GM23248 (cell line): ENCODE measurements around the gene PAXIP1. TPM values are rescaled to one million over a fixed set of nuclear protein-coding genes. Genes with fewer than 3 reads are reported as not detected.

Experiments used
- DNase-seq: peaks from one replicate; pipeline ENCODE4 v3.0.0-alpha.2; 2015
- H2AFZ ChIP-seq: fragments of 200-600 bp; sonication (generic); 2 replicates; pipeline ENCODE4 v1.6.1; 2016; ENCODE audit warnings: antibody characterized with exemption
- H3F3A ChIP-seq: fragments of 200-600 bp; sonication (generic); 2 replicates; pipeline ENCODE4 v1.6.1; 2016; ENCODE audit warnings: mild to moderate bottlenecking, antibody characterized with exemption, mixed run types; ENCODE audit not compliant: insufficient read depth
- H3K27ac ChIP-seq: fragments of 200-600 bp; sonication (generic); 2 replicates; pipeline ENCODE4 v1.5.1; 2016; ENCODE audit warnings: mild to moderate bottlenecking
- H3K27me3 ChIP-seq: fragments of 200-600 bp; sonication (generic); replicated peaks from 2 replicates; pipeline ENCODE4 v1.6.1; 2016; ENCODE audit warnings: mild to moderate bottlenecking; ENCODE audit not compliant: insufficient read depth
- H3K36me3 ChIP-seq: fragments of 200-600 bp; sonication (generic); 2 replicates; pipeline ENCODE4 v1.6.1; 2016; ENCODE audit warnings: low read depth, mild to moderate bottlenecking
- H3K4me1 ChIP-seq: fragments of 200-600 bp; sonication (generic); 2 replicates; pipeline ENCODE4 v1.6.1; 2016; ENCODE audit warnings: mild to moderate bottlenecking; ENCODE audit not compliant: insufficient read depth
- H3K4me2 ChIP-seq: fragments of 200-600 bp; sonication (generic); one replicate; pipeline ENCODE4 v1.6.1; 2016; ENCODE audit warnings: mild to moderate bottlenecking; ENCODE audit not compliant: unreplicated experiment
- H3K4me3 ChIP-seq: fragments of 200-600 bp; sonication (generic); 2 replicates; pipeline ENCODE4 v1.5.1; 2016; ENCODE audit warnings: mild to moderate bottlenecking
- H3K79me2 ChIP-seq: fragments of 200-600 bp; sonication (generic); 2 replicates; pipeline ENCODE4 v1.6.1; 2016; ENCODE audit warnings: mild to moderate bottlenecking; ENCODE audit not compliant: insufficient read depth
- H3K9ac ChIP-seq: fragments of 200-600 bp; sonication (generic); 2 replicates; pipeline ENCODE4 v1.6.1; 2016; ENCODE audit warnings: mild to moderate bottlenecking
- H3K9me2 ChIP-seq: fragments of 200-600 bp; sonication (generic); 2 replicates; pipeline ENCODE4 v1.6.1; 2016; ENCODE audit warnings: mixed run types, mild to moderate bottlenecking, moderate library complexity; ENCODE audit not compliant: insufficient read depth
- H3K9me3 ChIP-seq: fragments of 200-600 bp; sonication (generic); one replicate; pipeline ENCODE4 v1.6.1; 2017; ENCODE audit warnings: low read depth
- H4K20me1 ChIP-seq: fragments of 200-600 bp; sonication (generic); 2 replicates; pipeline ENCODE4 v1.6.0; 2016; ENCODE audit not compliant: insufficient read depth
- EZH2 ChIP-seq: fragments of 200-600 bp; sonication (generic); IDR thresholded peaks from 2 replicates; pipeline ENCODE4 v1.6.1; 2018; ENCODE audit warnings: antibody characterized with exemption, mild to moderate bottlenecking; ENCODE audit not compliant: insufficient read depth, poor library complexity, severe bottlenecking
- EZH2phosphoT487 ChIP-seq: fragments of 200-600 bp; sonication (generic); IDR thresholded peaks from 2 replicates; pipeline ENCODE4 v1.6.1; 2018; ENCODE audit warnings: antibody characterized with exemption, moderate library complexity, mild to moderate bottlenecking, low read depth; ENCODE audit not compliant: insufficient read depth
- WGBS, 2 experiments: methylation state at CpG; one replicate each; pipeline ENCODE4 v1.1.6; 2015 to 2017; ENCODE audit warnings: low lambda C conversion rate in 2 of 2, low coverage in 1 of 2; ENCODE audit errors: missing lambda C conversion rate in 2 of 2; 5-methylcytosine and 5-hydroxymethylcytosine counted together
- in situ Hi-C: fragments of 300-500 bp; cut with MboI; formaldehyde crosslinking; loops from 2 replicates; pipeline ENCODE4 v1.15.0; 2020
- polyA plus RNA-seq: library from polyadenylated mRNA; unstranded; fragments of >200 nt; fragmentation: Nextera tagmentation; extraction: Ambion mirVana; gene quantifications from 2 replicates; pipeline ENCODE4 v1.2.1, GENCODE V29; 2016
- total RNA-seq: library from RNA; depleted of rRNA; stranded (reverse); fragments of >200 nt; shearing (Covaris generic); gene quantifications from 2 replicates; pipeline ENCODE4 v1.2.3, GENCODE V29; 2014

The PAXIP1 gene
- total and polyA plus RNA-seq, 2 experiments from 2014 or later = 1.8 to 5.8 TPM

DNA sequence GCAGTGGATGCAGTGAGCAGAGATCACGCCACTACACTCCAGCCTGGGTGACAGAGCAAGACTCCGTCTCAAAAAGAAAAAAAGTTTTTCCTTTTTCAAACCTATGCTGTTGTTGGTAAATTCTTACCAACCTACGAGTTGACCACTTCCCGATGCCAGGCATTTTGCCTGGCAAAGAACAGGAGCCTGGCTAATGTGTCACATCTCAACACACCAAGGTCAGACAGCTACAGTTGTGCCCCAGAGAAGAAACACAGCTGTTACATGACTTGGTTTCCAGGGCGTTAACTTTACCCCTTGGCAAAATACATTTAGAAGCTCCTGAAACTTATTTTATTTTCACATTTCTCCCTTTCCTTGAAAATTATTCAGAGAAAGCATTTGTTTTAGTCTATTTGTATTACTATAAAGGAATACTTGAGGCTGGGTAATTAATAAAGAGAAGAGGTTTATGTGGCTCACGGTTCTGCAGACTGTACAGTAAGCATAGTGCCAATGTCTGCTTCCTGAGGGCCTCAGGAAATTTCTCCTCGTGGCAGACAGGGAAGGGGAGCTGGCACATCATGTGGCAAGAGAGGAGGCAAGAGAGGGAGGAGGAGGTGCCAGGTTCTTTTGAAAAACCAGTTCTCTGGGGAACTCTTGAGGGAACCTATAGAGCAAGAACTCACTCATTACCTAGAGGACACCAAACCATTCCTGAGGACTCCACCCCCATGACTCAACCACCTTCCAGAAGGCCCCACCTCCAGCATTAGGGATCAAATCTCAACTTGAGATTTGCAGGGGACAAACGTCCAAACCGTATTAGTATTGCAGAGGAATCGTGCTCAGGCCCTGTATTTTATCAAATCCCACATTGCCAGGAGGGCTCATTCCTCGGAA is 83.3 kb downstream of the PAXIP1 start:
- Histone ChIP-seq H3K4me2 (no peak overlapping the region), H2AFZ (no peak overlapping the region), H3K9me2 (no peaks in the 10 kb centered on the region), H3K79me2 (no peaks in the 10 kb centered on the region), H3K4me3 (no peak overlapping the region), H3K4me1 (no peaks in the 10 kb centered on the region), H4K20me1 (no peaks in the 10 kb centered on the region), H3K9me3 (no peaks in the 10 kb centered on the region), H3K27me3 (no peaks in the 10 kb centered on the region; the same call in 1 of the 2 replicates), H3K27ac (no peak overlapping the region), H3K9ac (no peak overlapping the region), H3K36me3 (no peaks in the 10 kb centered on the region), H3F3A (no peaks in the 10 kb centered on the region)
- in situ Hi-C loops = loop anchor here (10.0 to 25.0 kb wide), 2 partner anchors 435 to 843 kb away; no protein-coding TSS in a partner anchor
- no peak for DNase-seq
- WGBS, 2 experiments = 34 to 36% methylated on average over 11 of the region's 11 CpGs
- TF ChIP-seq EZH2 (no peak), EZH2phosphoT487 (no peak)

DNA sequence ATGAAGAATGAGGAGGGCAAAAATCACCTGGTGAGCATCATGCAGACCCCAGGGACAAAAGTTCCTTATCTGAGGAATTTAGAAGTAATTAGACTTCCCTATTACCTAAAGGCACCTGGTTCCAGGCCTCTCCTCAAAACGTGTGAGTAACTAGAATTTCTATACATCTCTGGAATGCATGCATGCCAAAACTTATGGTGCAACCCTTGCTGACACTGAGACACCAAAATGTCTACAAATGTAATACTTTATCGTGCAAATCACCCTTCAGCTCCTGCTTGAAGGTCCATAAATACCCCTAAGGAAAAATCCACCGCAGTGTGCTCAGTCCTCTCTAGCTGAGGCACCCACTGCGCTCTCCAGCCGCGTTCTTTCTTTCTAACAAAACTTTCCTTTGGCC is 84.2 kb downstream of the PAXIP1 start:
- H3F3A ChIP-seq = no peaks in the 10 kb centered on the region
- H3K79me2 ChIP-seq = no peaks in the 10 kb centered on the region
- no peaks in the 10 kb centered on the region for H3K9me2 ChIP-seq
- TF ChIP-seq EZH2 (no peak), EZH2phosphoT487 (no peak)
- 67 to 74% methylated on average over 6 of the region's 6 CpGs for WGBS, 2 experiments
- no peak overlapping the region for H3K4me3 ChIP-seq
- H3K27me3 ChIP-seq = no peaks in the 10 kb centered on the region
- no peaks in the 10 kb centered on the region for H3K36me3 ChIP-seq
- no peak overlapping the region for H3K4me2 ChIP-seq
- H3K27ac ChIP-seq = no peak overlapping the region
- no peak overlapping the region for H2AFZ ChIP-seq
- H4K20me1 ChIP-seq = no peaks in the 10 kb centered on the region
- H3K9me3 ChIP-seq = no peaks in the 10 kb centered on the region
- DNase-seq = no peak
- H3K4me1 ChIP-seq = no peaks in the 10 kb centered on the region
- no peak overlapping the region for H3K9ac ChIP-seq
- in situ Hi-C loops = loop anchor here (25.0 kb wide), 1 partner anchor 844 kb away; no protein-coding TSS in a partner anchor

DNA sequence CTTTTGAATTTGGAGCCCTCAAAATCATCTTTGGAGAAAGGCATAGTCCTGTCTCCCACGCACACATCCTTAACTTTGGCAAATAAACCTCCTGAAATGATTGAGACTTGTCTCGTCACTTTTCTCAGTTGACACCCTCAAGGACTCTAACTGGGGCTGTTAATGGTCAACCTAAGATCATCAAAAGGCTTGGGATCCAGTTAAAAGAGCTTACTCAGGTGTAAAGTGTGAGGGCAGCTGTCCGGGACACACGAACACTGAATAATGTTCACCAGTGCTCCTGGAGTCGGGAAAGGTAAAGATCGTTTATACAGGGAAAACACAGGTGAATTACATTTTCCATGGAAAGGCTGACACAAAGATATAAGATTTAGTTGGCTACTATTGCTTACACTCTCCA is 84.7 kb downstream of the PAXIP1 start:
- DNase-seq = no peak
- Histone ChIP-seq H3K36me3 (no peaks in the 10 kb centered on the region), H3K9me2 (no peaks in the 10 kb centered on the region), H3K4me1 (no peaks in the 10 kb centered on the region), H3K27me3 (no peaks in the 10 kb centered on the region), H3K27ac (no peak overlapping the region), H3K4me2 (no peak overlapping the region), H4K20me1 (no peaks in the 10 kb centered on the region), H3F3A (no peaks in the 10 kb centered on the region), H2AFZ (no peak overlapping the region), H3K4me3 (no peak overlapping the region), H3K79me2 (no peaks in the 10 kb centered on the region), H3K9me3 (no peaks in the 10 kb centered on the region), H3K9ac (no peak overlapping the region)
- in situ Hi-C loops = loop anchor here (25.0 kb wide), 1 partner anchor 844 kb away; no protein-coding TSS in a partner anchor
- TF ChIP-seq EZH2 (no peak), EZH2phosphoT487 (no peak)
- 73 to 79% methylated on average over 6 of the region's 6 CpGs for WGBS, 2 experiments

DNA sequence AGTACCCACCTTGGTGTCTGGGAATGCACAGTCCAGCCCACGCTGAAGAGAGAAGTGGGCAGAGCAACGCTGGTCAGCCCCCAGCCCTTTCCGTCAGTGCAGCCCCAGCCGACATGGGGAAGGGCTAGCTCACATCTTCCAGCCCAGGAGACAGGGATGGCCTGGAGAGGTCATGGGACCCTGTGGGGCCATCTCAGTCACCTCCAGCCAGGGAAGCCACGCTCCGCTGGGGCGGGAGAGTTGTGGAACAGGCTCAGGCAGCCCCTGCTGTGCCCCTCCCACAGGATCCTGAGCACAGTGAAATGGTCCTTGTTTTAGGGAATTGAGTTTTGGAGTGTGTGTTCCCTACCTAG is 85.1 kb downstream of the PAXIP1 start:
- in situ Hi-C loops = loop anchor here (25.0 kb wide), 1 partner anchor 845 kb away; no protein-coding TSS in a partner anchor
- no peak overlapping the region for H2AFZ ChIP-seq
- no peak for DNase-seq

More for the DNA sequence above, 85.1 kb downstream of the PAXIP1 start:
- H3K9ac ChIP-seq = no peak overlapping the region
- no peaks in the 10 kb centered on the region for H3K4me1 ChIP-seq
- TF ChIP-seq EZH2 (no peak), EZH2phosphoT487 (no peak)
- H3K9me2 ChIP-seq = no peaks in the 10 kb centered on the region
- H3K9me3 ChIP-seq = no peaks in the 10 kb centered on the region
- no peaks in the 10 kb centered on the region for H4K20me1 ChIP-seq
- H3K27ac ChIP-seq = no peak overlapping the region
- no peaks in the 10 kb centered on the region for H3K27me3 ChIP-seq
- H3K36me3 ChIP-seq = no peaks in the 10 kb centered on the region
- no peak overlapping the region for H3K4me2 ChIP-seq
- H3K4me3 ChIP-seq = no peak overlapping the region
- no peaks in the 10 kb centered on the region for H3F3A ChIP-seq
- WGBS, 2 experiments = 62 to 71% methylated on average over 4 to 7 of the region's 7 CpGs
- no peaks in the 10 kb centered on the region for H3K79me2 ChIP-seq
